ENCODE measurements around the gene CYP4A22.
"Not testable (repeated sequence)": the region's sequence is repeated elsewhere in the genome, so short reads cannot be mapped to it uniquely, and the experiment has no call there.

Gene CYP4A22

DNA sequence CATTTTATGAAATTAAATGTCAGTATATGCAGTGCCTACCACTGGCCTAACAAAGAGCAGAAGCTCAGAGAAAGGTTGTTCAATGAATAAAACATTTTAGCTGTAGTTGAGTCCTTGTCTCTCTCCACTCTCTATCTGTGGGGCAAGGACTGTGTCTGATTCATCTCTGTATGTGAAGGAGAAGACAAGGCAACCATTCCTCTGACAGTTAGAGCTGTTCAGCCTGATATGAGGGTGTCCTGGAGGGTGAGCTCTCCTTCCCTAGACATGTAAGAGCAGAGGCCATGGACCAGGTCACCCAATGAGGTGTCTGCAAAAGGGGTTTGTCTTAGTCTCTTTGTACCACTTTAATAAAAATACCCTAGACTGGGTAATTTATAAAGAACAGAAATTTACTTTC lies 57.1 kb downstream of the CYP4A22 start:
- DNase-seq = peak in 1 of 42 donors; percentile 19

GRCh38 chr1:47195981-47196380 lies 58.7 kb downstream of the CYP4A22 start:
- intact Hi-C loops (cut with DNase I) = not testable (repeated sequence)
- peak in 1 of 42 donors; percentile 8 for DNase-seq

More for the DNA sequence above, 57.1 kb downstream of the CYP4A22 start:
- intact Hi-C loops (cut with DNase I) = no loop called here

DNA sequence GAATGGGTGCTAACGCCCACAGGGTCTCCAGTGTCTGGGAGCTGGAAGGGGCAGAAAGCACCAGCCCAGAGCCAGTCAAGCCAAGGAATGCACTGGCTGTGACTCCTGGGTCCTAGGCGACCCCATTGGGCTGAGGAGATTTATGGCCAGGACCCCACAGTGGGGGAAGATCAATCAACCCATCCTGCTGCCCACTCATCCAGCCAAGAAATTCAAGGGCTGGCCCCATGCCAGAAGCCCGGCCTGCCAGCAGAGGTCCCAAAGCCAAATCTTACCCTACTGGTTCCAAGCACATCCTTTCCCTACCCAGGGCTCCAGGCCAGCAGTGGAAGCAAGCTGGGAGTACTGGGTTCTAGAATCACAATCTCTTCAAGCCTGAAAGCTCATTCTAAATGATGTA lies 59.4 kb downstream of the CYP4A22 start:
- intact Hi-C loops (cut with DNase I) = no loop called here
- DNase-seq = peak in 3 of 42 donors; percentile 7 to 52 (median 49)

DNA sequence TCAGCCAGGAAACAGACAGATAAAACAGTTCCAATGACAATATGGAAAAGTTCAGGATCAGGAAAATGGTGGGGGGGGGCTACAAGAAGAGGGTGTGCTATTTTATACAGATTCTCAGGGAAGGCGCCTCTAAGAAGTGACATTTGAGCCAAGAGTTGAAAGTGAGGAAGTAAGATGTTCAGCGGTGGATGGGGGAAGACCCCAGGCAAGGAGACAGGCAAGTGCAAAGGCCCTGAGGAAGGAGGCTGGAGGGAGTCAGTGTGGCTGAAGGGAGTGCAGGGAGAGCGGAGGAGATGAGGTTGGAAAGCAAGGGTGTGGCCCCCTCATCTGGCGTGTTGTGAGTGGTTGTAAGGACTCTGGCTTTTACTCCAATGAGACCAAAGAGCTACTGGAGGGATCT lies 61.0 kb downstream of the CYP4A22 start:
- intact Hi-C loops (cut with DNase I) = no loop called here

More for the DNA sequence above, 61.0 kb downstream of the CYP4A22 start:
- no peak for DNase-seq

Measured in head of caudate nucleus (tissue), 42 donors.